NCI-H2227 (cell line): ENCODE results near the gene IFNGR1.
"Not testable (repeated sequence)": the region's sequence is repeated elsewhere in the genome, so short reads cannot be mapped to it uniquely, and the experiment has no call there.

Experiments
- DNase-seq: peaks from one replicate; lab custom pipeline; 2025; ENCODE audit not compliant: unreplicated experiment; lab: John Stamatoyannopoulos, UW

The IFNGR1 gene

GRCh38 chr6:137236581-137237355 lies 17.6 kb upstream of the IFNGR1 start:
- DNase-seq = no peak

- DNase-seq = no peak
Measured at GRCh38 chr6:137235686-137236085, 16.5 kb upstream of the IFNGR1 start.

GRCh38 chr6:137233911-137234863 lies 15.0 kb upstream of the IFNGR1 start:
- no peak for DNase-seq

- DNase-seq = no peak
Measured at GRCh38 chr6:137231895-137232294, 12.7 kb upstream of the IFNGR1 start.

GRCh38 chr6:137230956-137231555 lies 11.9 kb upstream of the IFNGR1 start:
- no peak for DNase-seq

GRCh38 chr6:137230547-137230946 lies 11.4 kb upstream of the IFNGR1 start:
- no peak for DNase-seq

- no peak for DNase-seq
Measured at GRCh38 chr6:137229075-137229759, 10.0 kb upstream of the IFNGR1 start.

GRCh38 chr6:137227871-137228302 lies 8.7 kb upstream of the IFNGR1 start:
- no peak for DNase-seq

- no peak for DNase-seq
Measured at GRCh38 chr6:137226697-137227096, 7.5 kb upstream of the IFNGR1 start.

- no peak for DNase-seq
Measured at GRCh38 chr6:137224799-137225198, 5.6 kb upstream of the IFNGR1 start.

- no peak for DNase-seq
Measured at GRCh38 chr6:137223370-137224131, 4.4 kb upstream of the IFNGR1 start.

- DNase-seq = no peak
Measured at GRCh38 chr6:137222381-137222780, 3.2 kb upstream of the IFNGR1 start.

GRCh38 chr6:137219664-137220252 lies 573 bp upstream of the IFNGR1 start:
- DNase-seq = no peak

- DNase-seq = no peak
Measured at GRCh38 chr6:137218473-137218916, 690 bp downstream of the IFNGR1 start.

GRCh38 chr6:137217801-137218472 lies 1.2 kb downstream of the IFNGR1 start:
- DNase-seq = no peak

GRCh38 chr6:137216875-137217553 lies 2.2 kb downstream of the IFNGR1 start:
- DNase-seq = no peak

- no peak for DNase-seq
Measured at GRCh38 chr6:137216106-137216505, 3.1 kb downstream of the IFNGR1 start.

- not testable (repeated sequence) for DNase-seq
Measured at GRCh38 chr6:137215630-137216029, 3.6 kb downstream of the IFNGR1 start.

GRCh38 chr6:137214931-137215330 lies 4.3 kb downstream of the IFNGR1 start:
- DNase-seq = no peak
